Liver (tissue), 9 donors: Measurements from ENCODE around the gene CYP3A4. TPM values are rescaled to one million over a fixed set of nuclear protein-coding genes. Genes with fewer than 3 reads are reported as not detected.

Experiments
- DNase-seq: peaks from one replicate; pipeline ENCODE4 v3.0.0-alpha.2; 2017; ENCODE audit warnings: low spot score
- H3K27ac ChIP-seq, 2 donors: one replicate each; pipeline ENCODE4 v1.7.0; 2013; ENCODE audit warnings: inconsistent platforms in 2 of 2, low read length in 2 of 2, control low read depth in 1 of 2, low read depth in 1 of 2, mild to moderate bottlenecking in 1 of 2
- H3K27me3 ChIP-seq, 4 donors: one replicate each; pipeline versions ENCODE4 v1.6.1 to v1.7.0; 2013; ENCODE audit warnings: low read length in 3 of 4, inconsistent platforms in 1 of 4, mild to moderate bottlenecking in 1 of 4, moderate library complexity in 1 of 4; ENCODE audit not compliant: control insufficient read depth in 4 of 4, insufficient read depth in 4 of 4
- H3K36me3 ChIP-seq, 4 donors: one replicate each; pipeline versions ENCODE4 v1.6.1 to v1.7.0; 2013; ENCODE audit warnings: low read length in 3 of 4, mild to moderate bottlenecking in 3 of 4, low read depth in 1 of 4, moderate library complexity in 1 of 4; ENCODE audit not compliant: control insufficient read depth in 4 of 4, insufficient read depth in 3 of 4
- H3K4me1 ChIP-seq, 4 donors: one replicate each; pipeline versions ENCODE4 v1.6.1 to v1.7.0; 2013; ENCODE audit warnings: low read length in 3 of 4, mild to moderate bottlenecking in 3 of 4, moderate library complexity in 1 of 4; ENCODE audit not compliant: control insufficient read depth in 4 of 4, insufficient read depth in 4 of 4
- H3K4me3 ChIP-seq, 3 donors: one replicate each; pipeline versions ENCODE4 v1.6.1 to v1.7.0; 2013; ENCODE audit warnings: low read length in 3 of 3, control low read depth in 1 of 3, low read depth in 1 of 3, mild to moderate bottlenecking in 1 of 3
- H3K9ac ChIP-seq, 2 donors: one replicate each; pipeline ENCODE4 v1.7.0; 2013; ENCODE audit warnings: low read length in 2 of 2, mild to moderate bottlenecking in 2 of 2, moderate library complexity in 2 of 2, control low read depth in 1 of 2, low read depth in 1 of 2
- H3K9me3 ChIP-seq, 4 donors: one replicate each; pipeline versions ENCODE4 v1.6.1 to v1.7.0; 2013; ENCODE audit warnings: low read length in 3 of 4; ENCODE audit not compliant: control insufficient read depth in 4 of 4
- EGR1 ChIP-seq, 2 donors: IDR thresholded peaks; 2 replicates each; pipeline ENCODE4 v1.6.1; 2016 to 2018; ENCODE audit warnings: antibody characterized with exemption in 2 of 2, low read depth in 2 of 2
- FOXA1 ChIP-seq: IDR thresholded peaks from 2 replicates; pipeline ENCODE4 v1.6.1; 2016; ENCODE audit warnings: antibody characterized with exemption
- GABPA ChIP-seq, 2 donors: IDR thresholded peaks in 1 of 2; conservative IDR thresholded peaks in 1 of 2; 2 replicates each; pipeline ENCODE4 v1.6.1; 2016; ENCODE audit warnings: antibody characterized with exemption in 2 of 2, mild to moderate bottlenecking in 1 of 2, moderate library complexity in 1 of 2
- HNF4A ChIP-seq, 2 donors: conservative IDR thresholded peaks; 2 replicates each; pipeline ENCODE4 v1.6.1; 2016; ENCODE audit warnings: antibody characterized with exemption in 2 of 2, mild to moderate bottlenecking in 2 of 2
- HNF4G ChIP-seq: IDR thresholded peaks from 2 replicates; pipeline ENCODE4 v1.6.1; 2016; ENCODE audit warnings: antibody characterized with exemption
- JUND ChIP-seq, 2 donors: IDR thresholded peaks; 2 replicates each; pipeline ENCODE4 v1.6.1; 2016; ENCODE audit warnings: antibody characterized with exemption in 2 of 2
- NR2F2 ChIP-seq: IDR thresholded peaks from 2 replicates; pipeline ENCODE4 v1.6.1; 2016; ENCODE audit warnings: antibody characterized with exemption
- RAD21 ChIP-seq, 2 donors: IDR thresholded peaks; 2 replicates each; pipeline ENCODE4 v1.6.1; 2016; ENCODE audit warnings: antibody characterized with exemption in 2 of 2, mild to moderate bottlenecking in 2 of 2
- RXRA ChIP-seq, 2 donors: IDR thresholded peaks; 2 replicates each; pipeline ENCODE4 v1.6.1; 2017 to 2018; ENCODE audit warnings: antibody characterized with exemption in 2 of 2, mild to moderate bottlenecking in 1 of 2
- SP1 ChIP-seq: IDR thresholded peaks from 2 replicates; pipeline ENCODE4 v1.6.1; 2018; ENCODE audit warnings: antibody characterized with exemption, mild to moderate bottlenecking
- TAF1 ChIP-seq: conservative IDR thresholded peaks from 2 replicates; pipeline ENCODE4 v1.6.1; 2016; ENCODE audit warnings: antibody characterized with exemption, mild to moderate bottlenecking
- YY1 ChIP-seq: IDR thresholded peaks from 2 replicates; pipeline ENCODE4 v1.6.1; 2016; ENCODE audit warnings: antibody characterized with exemption, mild to moderate bottlenecking
- WGBS: extraction: QIAGEN DNeasy Blood & Tissue Kit; methylation state at CpG from one replicate; pipeline ENCODE4 v1.1.7; 2013; 5-methylcytosine and 5-hydroxymethylcytosine counted together
- polyA plus RNA-seq, 2 donors: library from polyadenylated mRNA; stranded (reverse) in 1 of 2; unstranded in 1 of 2; fragments of 200-250 nt in 1 of 2; fragments of >200 nt in 1 of 2; fragmentation: Nextera tagmentation in 1 of 2; extraction: Ambion mirVana in 1 of 2; gene quantifications; one replicate each; pipeline versions ENCODE4 v1.2.1 to v1.2.3, GENCODE V29; 2013 to 2015
- total RNA-seq, 2 donors: library from RNA; depleted of rRNA; stranded (reverse); fragments of >200 nt; gene quantifications; one replicate each; pipeline ENCODE4 v1.2.3, GENCODE V29; 2014
- TF ChIP-seq, protein P1 (sequence below): IDR thresholded peaks from 2 replicates; pipeline ENCODE4 v1.6.1; 2016; ENCODE audit warnings: antibody characterized with exemption
- TF ChIP-seq, protein P2 (sequence below): IDR thresholded peaks from 2 replicates; pipeline ENCODE4 v1.6.1; 2016; ENCODE audit warnings: antibody characterized with exemption
- TF ChIP-seq, protein P3 (sequence below): fragments of 150-350 bp; IDR thresholded peaks from 2 replicates; pipeline ENCODE4 v1.5.1; 2017; ENCODE audit warnings: improper control_type of control experiment, low read depth, low read length; ENCODE audit not compliant: missing input control
- TF ChIP-seq, protein P4 (sequence below): IDR thresholded peaks from 2 replicates; pipeline ENCODE4 v1.6.1; 2016; ENCODE audit warnings: antibody characterized with exemption
- TF ChIP-seq, protein P5 (sequence below): IDR thresholded peaks from 2 replicates; pipeline ENCODE4 v1.6.1; 2016; ENCODE audit warnings: antibody characterized with exemption, mild to moderate bottlenecking
- donor health status: healthy.
- donor health status: healthy.
- donor health status: healthy.
- donor health status: healthy.
- donor health status: healthy.

The CYP3A4 gene
- total and polyA plus RNA-seq, 4 donors: 0.51 to 1,082 (median 289) TPM

DNA sequence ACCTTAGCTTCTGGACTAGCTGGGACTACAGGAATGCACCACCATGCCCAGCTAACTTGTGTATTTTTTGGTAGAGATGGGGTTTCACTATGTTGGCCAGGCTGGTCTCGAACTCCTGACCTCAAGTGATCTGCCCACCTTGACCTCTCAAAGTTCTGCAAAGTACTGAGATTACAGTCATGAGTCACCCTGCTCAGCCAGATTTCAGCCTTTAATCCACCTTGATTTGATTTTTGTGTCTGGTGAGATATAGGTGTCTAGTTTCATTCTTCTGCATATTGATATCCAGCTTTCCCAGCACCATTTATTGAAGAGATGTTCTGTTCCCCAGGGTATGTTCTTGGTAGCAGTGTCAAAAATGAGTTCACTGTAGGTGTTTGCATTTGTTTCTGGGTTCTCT, 28.9 kb downstream of the CYP3A4 start:
- no peak for DNase-seq
- no peaks in the 10 kb centered on the region for H3K4me1 ChIP-seq
- no peaks in the 10 kb centered on the region for H3K27me3 ChIP-seq
- H3K9me3 ChIP-seq: no peaks in the 10 kb centered on the region
- TF ChIP-seq FOXA1 (no peak), GABPA (IDR thresholded peaks at IDR 0.05 in 1 of 2, conservative IDR thresholded peaks at IDR 0.05 in 1 of 2) (no peak), YY1 (no peak), HNF4G (no peak), HNF4A (conservative IDR thresholded peaks at IDR 0.05) (no peak), NR2F2 (no peak), EGR1 (IDR thresholded peaks at IDR 0.05; ENCODE audit: low read depth in 2 of 2) (no peak), SP1 (no peak), RXRA (IDR thresholded peaks at IDR 0.05) (no peak), RAD21 (IDR thresholded peaks at IDR 0.05) (no peak), TAF1 (no peak), JUND (IDR thresholded peaks at IDR 0.05) (no peak)
- TF ChIP-seq, protein P1, sequence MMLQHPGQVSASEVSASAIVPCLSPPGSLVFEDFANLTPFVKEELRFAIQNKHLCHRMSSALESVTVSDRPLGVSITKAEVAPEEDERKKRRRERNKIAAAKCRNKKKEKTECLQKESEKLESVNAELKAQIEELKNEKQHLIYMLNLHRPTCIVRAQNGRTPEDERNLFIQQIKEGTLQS: no peak
- TF ChIP-seq, protein P2, sequence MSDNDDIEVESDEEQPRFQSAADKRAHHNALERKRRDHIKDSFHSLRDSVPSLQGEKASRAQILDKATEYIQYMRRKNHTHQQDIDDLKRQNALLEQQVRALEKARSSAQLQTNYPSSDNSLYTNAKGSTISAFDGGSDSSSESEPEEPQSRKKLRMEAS: no peak
- TF ChIP-seq, protein P3, sequence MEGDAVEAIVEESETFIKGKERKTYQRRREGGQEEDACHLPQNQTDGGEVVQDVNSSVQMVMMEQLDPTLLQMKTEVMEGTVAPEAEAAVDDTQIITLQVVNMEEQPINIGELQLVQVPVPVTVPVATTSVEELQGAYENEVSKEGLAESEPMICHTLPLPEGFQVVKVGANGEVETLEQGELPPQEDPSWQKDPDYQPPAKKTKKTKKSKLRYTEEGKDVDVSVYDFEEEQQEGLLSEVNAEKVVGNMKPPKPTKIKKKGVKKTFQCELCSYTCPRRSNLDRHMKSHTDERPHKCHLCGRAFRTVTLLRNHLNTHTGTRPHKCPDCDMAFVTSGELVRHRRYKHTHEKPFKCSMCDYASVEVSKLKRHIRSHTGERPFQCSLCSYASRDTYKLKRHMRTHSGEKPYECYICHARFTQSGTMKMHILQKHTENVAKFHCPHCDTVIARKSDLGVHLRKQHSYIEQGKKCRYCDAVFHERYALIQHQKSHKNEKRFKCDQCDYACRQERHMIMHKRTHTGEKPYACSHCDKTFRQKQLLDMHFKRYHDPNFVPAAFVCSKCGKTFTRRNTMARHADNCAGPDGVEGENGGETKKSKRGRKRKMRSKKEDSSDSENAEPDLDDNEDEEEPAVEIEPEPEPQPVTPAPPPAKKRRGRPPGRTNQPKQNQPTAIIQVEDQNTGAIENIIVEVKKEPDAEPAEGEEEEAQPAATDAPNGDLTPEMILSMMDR: no peak
- TF ChIP-seq, protein P4, sequence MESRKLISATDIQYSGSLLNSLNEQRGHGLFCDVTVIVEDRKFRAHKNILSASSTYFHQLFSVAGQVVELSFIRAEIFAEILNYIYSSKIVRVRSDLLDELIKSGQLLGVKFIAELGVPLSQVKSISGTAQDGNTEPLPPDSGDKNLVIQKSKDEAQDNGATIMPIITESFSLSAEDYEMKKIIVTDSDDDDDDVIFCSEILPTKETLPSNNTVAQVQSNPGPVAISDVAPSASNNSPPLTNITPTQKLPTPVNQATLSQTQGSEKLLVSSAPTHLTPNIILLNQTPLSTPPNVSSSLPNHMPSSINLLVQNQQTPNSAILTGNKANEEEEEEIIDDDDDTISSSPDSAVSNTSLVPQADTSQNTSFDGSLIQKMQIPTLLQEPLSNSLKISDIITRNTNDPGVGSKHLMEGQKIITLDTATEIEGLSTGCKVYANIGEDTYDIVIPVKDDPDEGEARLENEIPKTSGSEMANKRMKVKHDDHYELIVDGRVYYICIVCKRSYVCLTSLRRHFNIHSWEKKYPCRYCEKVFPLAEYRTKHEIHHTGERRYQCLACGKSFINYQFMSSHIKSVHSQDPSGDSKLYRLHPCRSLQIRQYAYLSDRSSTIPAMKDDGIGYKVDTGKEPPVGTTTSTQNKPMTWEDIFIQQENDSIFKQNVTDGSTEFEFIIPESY: no peak
- TF ChIP-seq, protein P5, sequence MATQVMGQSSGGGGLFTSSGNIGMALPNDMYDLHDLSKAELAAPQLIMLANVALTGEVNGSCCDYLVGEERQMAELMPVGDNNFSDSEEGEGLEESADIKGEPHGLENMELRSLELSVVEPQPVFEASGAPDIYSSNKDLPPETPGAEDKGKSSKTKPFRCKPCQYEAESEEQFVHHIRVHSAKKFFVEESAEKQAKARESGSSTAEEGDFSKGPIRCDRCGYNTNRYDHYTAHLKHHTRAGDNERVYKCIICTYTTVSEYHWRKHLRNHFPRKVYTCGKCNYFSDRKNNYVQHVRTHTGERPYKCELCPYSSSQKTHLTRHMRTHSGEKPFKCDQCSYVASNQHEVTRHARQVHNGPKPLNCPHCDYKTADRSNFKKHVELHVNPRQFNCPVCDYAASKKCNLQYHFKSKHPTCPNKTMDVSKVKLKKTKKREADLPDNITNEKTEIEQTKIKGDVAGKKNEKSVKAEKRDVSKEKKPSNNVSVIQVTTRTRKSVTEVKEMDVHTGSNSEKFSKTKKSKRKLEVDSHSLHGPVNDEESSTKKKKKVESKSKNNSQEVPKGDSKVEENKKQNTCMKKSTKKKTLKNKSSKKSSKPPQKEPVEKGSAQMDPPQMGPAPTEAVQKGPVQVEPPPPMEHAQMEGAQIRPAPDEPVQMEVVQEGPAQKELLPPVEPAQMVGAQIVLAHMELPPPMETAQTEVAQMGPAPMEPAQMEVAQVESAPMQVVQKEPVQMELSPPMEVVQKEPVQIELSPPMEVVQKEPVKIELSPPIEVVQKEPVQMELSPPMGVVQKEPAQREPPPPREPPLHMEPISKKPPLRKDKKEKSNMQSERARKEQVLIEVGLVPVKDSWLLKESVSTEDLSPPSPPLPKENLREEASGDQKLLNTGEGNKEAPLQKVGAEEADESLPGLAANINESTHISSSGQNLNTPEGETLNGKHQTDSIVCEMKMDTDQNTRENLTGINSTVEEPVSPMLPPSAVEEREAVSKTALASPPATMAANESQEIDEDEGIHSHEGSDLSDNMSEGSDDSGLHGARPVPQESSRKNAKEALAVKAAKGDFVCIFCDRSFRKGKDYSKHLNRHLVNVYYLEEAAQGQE: no peak
- H3K27ac ChIP-seq: peak overlapping the region in 1 of 2 donors; percentile 13
- no peak overlapping the region for H3K4me3 ChIP-seq
- 85% methylated on average over 1 of the region's 1 CpG for WGBS
- peaks cover 0 to 9% (median 2%) of the 10 kb centered on the region in 4 donors for H3K36me3 ChIP-seq
- H3K9ac ChIP-seq: no peak overlapping the region

DNA sequence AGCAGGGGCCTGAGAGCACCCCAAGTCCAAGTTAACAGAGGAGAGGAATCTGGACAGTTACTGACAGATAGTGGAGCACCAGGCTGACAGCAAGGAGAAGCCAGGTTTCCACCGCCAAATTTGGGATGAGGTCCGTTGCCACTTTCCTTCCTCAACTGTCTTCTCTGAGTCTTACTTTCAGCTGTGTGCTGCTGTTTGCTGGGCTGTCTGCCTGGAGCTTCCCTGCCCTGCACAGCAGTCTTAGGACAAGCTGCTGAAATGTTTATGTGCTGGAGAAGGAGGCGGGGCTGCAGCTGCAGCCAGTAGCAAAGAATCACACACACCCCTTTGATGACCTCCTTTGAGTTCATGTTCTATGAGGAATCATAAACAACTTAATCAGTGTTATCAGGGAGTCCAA, 31.6 kb downstream of the CYP3A4 start:
- 78% methylated on average over 3 of the region's 3 CpGs for WGBS
- Histone ChIP-seq H3K9ac (no peak overlapping the region), H3K36me3 (no peaks in the 10 kb centered on the region), H3K27me3 (no peaks in the 10 kb centered on the region), H3K4me3 (no peak overlapping the region), H3K9me3 (no peaks in the 10 kb centered on the region), H3K4me1 (no peaks in the 10 kb centered on the region), H3K27ac (no peak overlapping the region)
- no peak for TF ChIP-seq GABPA (IDR thresholded peaks at IDR 0.05 in 1 of 2, conservative IDR thresholded peaks at IDR 0.05 in 1 of 2)
- TF ChIP-seq YY1: no peak
- no peak for DNase-seq
